ENCODE measurements around the gene HS6ST1. TPM values are rescaled to one million over a fixed set of nuclear protein-coding genes. Genes with fewer than 3 reads are reported as not detected.

The HS6ST1 gene
- total RNA-seq, 2 experiments from 2014 or later: 13.6 to 17.6 TPM

DNA sequence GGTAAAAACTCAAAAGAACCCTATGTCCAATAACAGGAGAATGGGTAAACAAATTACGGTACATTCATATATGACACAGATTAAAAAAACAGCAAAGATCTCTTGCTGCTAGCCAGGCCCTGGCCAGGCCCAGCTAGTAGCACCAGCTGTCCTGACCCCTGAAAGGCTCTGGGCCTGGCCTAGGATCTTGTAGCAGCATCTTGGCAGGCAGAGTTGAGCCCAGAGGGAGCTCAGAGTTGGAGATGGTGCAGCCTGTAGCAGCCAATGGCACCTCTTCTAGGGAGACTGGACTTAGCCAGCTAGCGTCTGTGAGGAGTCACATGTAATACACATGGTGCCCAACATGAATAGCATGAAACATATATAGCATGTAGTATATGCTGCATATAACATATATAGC, 69.1 kb downstream of the HS6ST1 start:
- BruUV-seq (replicated peaks): no TSS peak
- ChIA-PET CTCF (ENCODE audit: unreplicated experiment) (no interaction called here), POLR2A (interaction anchor here (0.7 to 1.1 kb wide), 2 partner anchors 10 to 11 kb away, joined by 3 read pairs; no protein-coding TSS in a partner anchor)
- Histone ChIP-seq H3K4me1 (ENCODE audit: insufficient read depth, low read length, poor library complexity, severe bottlenecking) (no peaks in the 10 kb centered on the region), H4K20me1 (ENCODE audit: insufficient read depth, low read length) (no peaks in the 10 kb centered on the region), H3K79me2 (ENCODE audit: insufficient read depth, low read depth, low read length) (no peaks in the 10 kb centered on the region), H3K4me2 (ENCODE audit: low read length) (no peak overlapping the region), H3K9me2 (ENCODE audit: insufficient read depth, low read length) (no peaks in the 10 kb centered on the region), H3K9me3 (ENCODE audit: low read length) (no peaks in the 10 kb centered on the region), H3K36me3 (ENCODE audit: insufficient read depth, low read length) (no peaks in the 10 kb centered on the region), H2AFZ (ENCODE audit: low read length) (no peak overlapping the region), H3K27ac (ENCODE audit: low read depth, low read length, poor library complexity, severe bottlenecking) (no peak overlapping the region), H3K4me3 (ENCODE audit: low read depth, low read length, poor library complexity, severe bottlenecking) (no peak overlapping the region)
- no peak for DNase-seq (ENCODE audit: low spot score)
- intact Hi-C loops (cut with micrococcal nuclease; ENCODE audit: unreplicated experiment): no loop called here
- TF ChIP-seq, protein P1, sequence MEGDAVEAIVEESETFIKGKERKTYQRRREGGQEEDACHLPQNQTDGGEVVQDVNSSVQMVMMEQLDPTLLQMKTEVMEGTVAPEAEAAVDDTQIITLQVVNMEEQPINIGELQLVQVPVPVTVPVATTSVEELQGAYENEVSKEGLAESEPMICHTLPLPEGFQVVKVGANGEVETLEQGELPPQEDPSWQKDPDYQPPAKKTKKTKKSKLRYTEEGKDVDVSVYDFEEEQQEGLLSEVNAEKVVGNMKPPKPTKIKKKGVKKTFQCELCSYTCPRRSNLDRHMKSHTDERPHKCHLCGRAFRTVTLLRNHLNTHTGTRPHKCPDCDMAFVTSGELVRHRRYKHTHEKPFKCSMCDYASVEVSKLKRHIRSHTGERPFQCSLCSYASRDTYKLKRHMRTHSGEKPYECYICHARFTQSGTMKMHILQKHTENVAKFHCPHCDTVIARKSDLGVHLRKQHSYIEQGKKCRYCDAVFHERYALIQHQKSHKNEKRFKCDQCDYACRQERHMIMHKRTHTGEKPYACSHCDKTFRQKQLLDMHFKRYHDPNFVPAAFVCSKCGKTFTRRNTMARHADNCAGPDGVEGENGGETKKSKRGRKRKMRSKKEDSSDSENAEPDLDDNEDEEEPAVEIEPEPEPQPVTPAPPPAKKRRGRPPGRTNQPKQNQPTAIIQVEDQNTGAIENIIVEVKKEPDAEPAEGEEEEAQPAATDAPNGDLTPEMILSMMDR (conservative IDR thresholded peaks at IDR 0.05; ENCODE audit: low read length): no peak
- no peak for TF ChIP-seq EZH2phosphoT487 (IDR thresholded peaks at IDR 0.05; ENCODE audit: borderline replicate concordance, low read depth, low read length)

DNA sequence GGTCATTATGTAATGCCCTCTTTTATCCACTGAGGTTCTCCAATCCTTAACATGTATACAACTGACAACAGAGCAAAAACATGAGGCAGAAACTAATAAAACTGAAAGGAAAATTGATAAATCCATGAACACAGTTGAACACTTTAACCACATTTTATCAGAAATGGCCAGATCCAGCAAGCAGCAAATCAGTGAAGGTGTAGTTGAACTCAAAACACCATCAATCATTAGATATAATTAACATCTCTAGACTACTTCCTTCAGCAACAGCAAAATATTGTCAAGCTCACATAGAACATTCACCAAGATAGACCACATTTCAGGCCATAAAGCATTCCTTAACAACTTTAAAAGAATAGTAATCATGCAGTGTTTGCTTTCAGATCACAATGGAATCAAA, 72.9 kb downstream of the HS6ST1 start:
- Histone ChIP-seq H3K36me3 (ENCODE audit: insufficient read depth, low read length) (no peaks in the 10 kb centered on the region), H3K4me2 (ENCODE audit: low read length) (no peak overlapping the region), H4K20me1 (ENCODE audit: insufficient read depth, low read length) (no peaks in the 10 kb centered on the region), H3K27ac (ENCODE audit: low read depth, low read length, poor library complexity, severe bottlenecking) (no peak overlapping the region), H2AFZ (ENCODE audit: low read length) (no peak overlapping the region), H3K9me3 (ENCODE audit: low read length) (no peaks in the 10 kb centered on the region), H3K9me2 (ENCODE audit: insufficient read depth, low read length) (no peaks in the 10 kb centered on the region), H3K79me2 (ENCODE audit: insufficient read depth, low read depth, low read length) (no peaks in the 10 kb centered on the region), H3K4me3 (ENCODE audit: low read depth, low read length, poor library complexity, severe bottlenecking) (no peak overlapping the region), H3K4me1 (ENCODE audit: insufficient read depth, low read length, poor library complexity, severe bottlenecking) (no peaks in the 10 kb centered on the region)
- intact Hi-C loops (cut with micrococcal nuclease; ENCODE audit: unreplicated experiment): no loop called here
- BruUV-seq (replicated peaks): no TSS peak
- ChIA-PET CTCF (ENCODE audit: unreplicated experiment) (no interaction called here), POLR2A (no interaction called here)
- no peak for TF ChIP-seq EZH2phosphoT487 (IDR thresholded peaks at IDR 0.05; ENCODE audit: borderline replicate concordance, low read depth, low read length)
- TF ChIP-seq, protein P1 (conservative IDR thresholded peaks at IDR 0.05; ENCODE audit: low read length): no peak
- DNase-seq (ENCODE audit: low spot score): no peak

DNA sequence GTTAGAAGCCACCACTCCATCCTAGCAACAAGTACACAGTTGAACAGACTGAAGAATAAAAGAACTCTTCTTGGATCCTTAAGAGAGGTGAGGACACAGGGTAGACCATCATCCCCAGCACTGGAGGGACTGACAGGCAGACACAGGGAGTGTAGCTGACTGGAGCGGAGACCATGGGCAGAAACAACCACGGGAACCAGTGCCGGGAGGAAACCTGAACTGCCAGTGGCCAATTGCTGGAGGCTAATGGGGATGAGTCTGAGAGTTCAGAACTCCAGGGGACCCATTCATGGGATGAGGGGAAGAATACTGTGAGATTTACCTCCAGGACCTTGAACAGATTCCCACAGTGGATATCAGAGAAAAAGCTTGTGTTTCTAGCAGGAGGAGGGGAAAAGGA, 76.8 kb downstream of the HS6ST1 start:
- Histone ChIP-seq H3K79me2 (ENCODE audit: insufficient read depth, low read depth, low read length) (no peaks in the 10 kb centered on the region), H3K4me3 (ENCODE audit: low read depth, low read length, poor library complexity, severe bottlenecking) (no peak overlapping the region), H4K20me1 (ENCODE audit: insufficient read depth, low read length) (no peaks in the 10 kb centered on the region), H3K9me3 (ENCODE audit: low read length) (no peaks in the 10 kb centered on the region), H3K9me2 (ENCODE audit: insufficient read depth, low read length) (no peaks in the 10 kb centered on the region), H2AFZ (ENCODE audit: low read length) (no peak overlapping the region), H3K27ac (ENCODE audit: low read depth, low read length, poor library complexity, severe bottlenecking) (no peak overlapping the region), H3K36me3 (ENCODE audit: insufficient read depth, low read length) (no peaks in the 10 kb centered on the region), H3K4me1 (ENCODE audit: insufficient read depth, low read length, poor library complexity, severe bottlenecking) (no peaks in the 10 kb centered on the region), H3K4me2 (ENCODE audit: low read length) (no peak overlapping the region)
- no peak for TF ChIP-seq EZH2phosphoT487 (IDR thresholded peaks at IDR 0.05; ENCODE audit: borderline replicate concordance, low read depth, low read length)
- TF ChIP-seq, protein P1 (conservative IDR thresholded peaks at IDR 0.05; ENCODE audit: low read length): no peak
- POLR2A ChIA-PET: no interaction called here
- CTCF ChIA-PET (ENCODE audit: unreplicated experiment): no interaction called here
- no TSS peak for BruUV-seq (replicated peaks)
- intact Hi-C loops (cut with micrococcal nuclease; ENCODE audit: unreplicated experiment): no loop called here
- DNase-seq (ENCODE audit: low spot score): no peak
